Measurements from ENCODE around the gene HDAC4. TPM values are rescaled to one million over a fixed set of nuclear protein-coding genes. Genes with fewer than 3 reads are reported as not detected.

The HDAC4 gene
- total RNA-seq, 1 donor from 2014 or later, result 46.2 TPM

GRCh38 chr2:239277401-239278085 lies 123.3 kb downstream of the HDAC4 start:
- DNase-seq (ENCODE audit: low spot score, unreplicated experiment), result no peak
- H3K9me3 Mint-ChIP-seq (ENCODE audit: low read depth), result no peaks in the 10 kb centered on the region
- peak overlapping the region; percentile 58 for H3K27ac Mint-ChIP-seq
- peaks cover 6% of the 10 kb centered on the region for H3K4me1 Mint-ChIP-seq (ENCODE audit: low read depth)
- no peaks in the 10 kb centered on the region for H3K36me3 Mint-ChIP-seq (ENCODE audit: insufficient read depth)
- no peaks in the 10 kb centered on the region for H3K27me3 Mint-ChIP-seq
- TF ChIP-seq, protein P1, sequence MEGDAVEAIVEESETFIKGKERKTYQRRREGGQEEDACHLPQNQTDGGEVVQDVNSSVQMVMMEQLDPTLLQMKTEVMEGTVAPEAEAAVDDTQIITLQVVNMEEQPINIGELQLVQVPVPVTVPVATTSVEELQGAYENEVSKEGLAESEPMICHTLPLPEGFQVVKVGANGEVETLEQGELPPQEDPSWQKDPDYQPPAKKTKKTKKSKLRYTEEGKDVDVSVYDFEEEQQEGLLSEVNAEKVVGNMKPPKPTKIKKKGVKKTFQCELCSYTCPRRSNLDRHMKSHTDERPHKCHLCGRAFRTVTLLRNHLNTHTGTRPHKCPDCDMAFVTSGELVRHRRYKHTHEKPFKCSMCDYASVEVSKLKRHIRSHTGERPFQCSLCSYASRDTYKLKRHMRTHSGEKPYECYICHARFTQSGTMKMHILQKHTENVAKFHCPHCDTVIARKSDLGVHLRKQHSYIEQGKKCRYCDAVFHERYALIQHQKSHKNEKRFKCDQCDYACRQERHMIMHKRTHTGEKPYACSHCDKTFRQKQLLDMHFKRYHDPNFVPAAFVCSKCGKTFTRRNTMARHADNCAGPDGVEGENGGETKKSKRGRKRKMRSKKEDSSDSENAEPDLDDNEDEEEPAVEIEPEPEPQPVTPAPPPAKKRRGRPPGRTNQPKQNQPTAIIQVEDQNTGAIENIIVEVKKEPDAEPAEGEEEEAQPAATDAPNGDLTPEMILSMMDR (IDR thresholded peaks at IDR 0.05; ENCODE audit: unreplicated experiment), result no peak
- no peak overlapping the region for H3K4me3 Mint-ChIP-seq (ENCODE audit: low read depth)

DNA sequence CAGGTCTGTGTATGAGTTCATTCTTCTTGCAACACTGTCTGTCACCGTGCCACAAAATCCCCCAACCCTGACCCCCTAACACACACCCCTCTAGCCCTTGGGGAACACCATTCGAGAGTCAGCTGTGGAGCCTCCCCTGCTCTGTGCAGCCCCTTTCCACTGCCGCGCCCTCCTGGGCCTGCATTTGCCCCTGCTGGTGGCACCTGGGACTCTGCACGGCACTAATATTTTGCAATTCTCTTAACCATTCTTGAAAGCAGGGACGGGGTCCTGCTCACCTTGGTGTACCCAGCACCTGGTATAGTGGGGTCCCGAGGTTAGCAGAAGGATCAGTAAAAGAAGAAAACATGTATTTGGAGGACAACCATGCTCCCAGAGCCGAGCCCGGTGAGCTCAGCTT lies 124.0 kb downstream of the HDAC4 start:
- TF ChIP-seq, protein P1 (IDR thresholded peaks at IDR 0.05; ENCODE audit: unreplicated experiment), result peak; percentile 25
- H3K4me3 Mint-ChIP-seq (ENCODE audit: low read depth), result no peak overlapping the region
- H3K27me3 Mint-ChIP-seq, result no peaks in the 10 kb centered on the region
- H3K27ac Mint-ChIP-seq, result peak overlapping the region; percentile 61
- H3K36me3 Mint-ChIP-seq (ENCODE audit: insufficient read depth), result no peaks in the 10 kb centered on the region
- no peak for DNase-seq (ENCODE audit: low spot score, unreplicated experiment)
- no peaks in the 10 kb centered on the region for H3K9me3 Mint-ChIP-seq (ENCODE audit: low read depth)
- peaks cover 6% of the 10 kb centered on the region for H3K4me1 Mint-ChIP-seq (ENCODE audit: low read depth)

DNA sequence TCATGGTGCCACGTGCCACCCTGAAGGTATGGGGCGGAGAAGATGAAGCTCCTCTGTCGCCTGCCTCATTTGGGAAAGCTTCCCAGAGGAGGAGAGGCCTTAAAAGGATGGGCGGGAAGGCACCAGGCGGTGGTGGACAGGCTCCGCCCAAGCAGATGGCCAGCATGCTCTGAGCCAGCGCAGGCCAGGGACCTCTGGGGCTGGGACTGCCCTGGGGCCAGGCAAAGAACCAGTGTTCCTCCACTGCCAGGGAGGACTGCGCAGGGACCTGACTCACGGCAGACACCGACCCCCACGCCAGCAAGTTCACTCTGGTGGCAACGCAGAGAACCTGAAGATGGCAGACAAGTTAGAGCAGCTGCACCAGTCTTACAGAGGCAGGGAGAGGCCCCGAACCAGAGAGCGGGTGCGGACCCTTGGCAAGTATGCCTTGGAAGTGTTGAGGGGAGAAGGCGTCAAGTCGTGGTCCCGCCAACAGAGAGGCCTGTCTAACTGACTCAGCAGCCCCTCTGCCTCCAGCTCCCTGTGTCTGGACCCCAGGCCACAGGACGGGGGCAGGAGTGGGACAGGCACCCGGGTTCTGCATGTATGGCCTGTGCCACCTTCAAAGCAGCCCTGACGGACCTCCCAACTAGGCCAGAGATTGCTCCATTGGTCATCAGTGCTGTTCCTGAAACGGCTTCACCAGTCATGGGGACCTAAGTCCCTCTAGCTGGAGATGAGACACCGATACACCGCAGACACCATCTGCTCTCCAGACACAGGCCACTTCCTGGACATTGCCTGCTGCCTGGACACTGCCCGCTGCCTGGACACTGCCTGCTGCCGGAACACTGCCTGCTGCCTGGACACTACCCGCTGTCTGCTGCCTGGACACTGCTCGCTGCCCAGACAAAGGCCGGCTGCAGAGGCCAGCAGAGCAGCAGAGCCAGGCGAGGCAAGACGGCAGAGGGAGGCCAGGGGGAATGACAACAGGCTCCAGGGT lies 124.7 kb downstream of the HDAC4 start:
- Mint-ChIP-seq H3K9me3 (ENCODE audit: low read depth) (no peaks in the 10 kb centered on the region), H3K4me3 (ENCODE audit: low read depth) (no peak overlapping the region), H3K4me1 (ENCODE audit: low read depth) (peaks cover 6% of the 10 kb centered on the region), H3K27me3 (no peaks in the 10 kb centered on the region), H3K27ac (peak overlapping the region; percentile 27), H3K36me3 (ENCODE audit: insufficient read depth) (no peaks in the 10 kb centered on the region)
- DNase-seq (ENCODE audit: low spot score, unreplicated experiment), result no peak
- TF ChIP-seq, protein P1 (IDR thresholded peaks at IDR 0.05; ENCODE audit: unreplicated experiment), result no peak

- TF ChIP-seq, protein P1 (IDR thresholded peaks at IDR 0.05; ENCODE audit: unreplicated experiment), result no peak
- H3K27me3 Mint-ChIP-seq, result no peaks in the 10 kb centered on the region
- H3K9me3 Mint-ChIP-seq (ENCODE audit: low read depth), result no peaks in the 10 kb centered on the region
- no peak for DNase-seq (ENCODE audit: low spot score, unreplicated experiment)
- H3K4me1 Mint-ChIP-seq (ENCODE audit: low read depth), result peaks cover 6% of the 10 kb centered on the region
- H3K4me3 Mint-ChIP-seq (ENCODE audit: low read depth), result no peak overlapping the region
- H3K36me3 Mint-ChIP-seq (ENCODE audit: insufficient read depth), result no peaks in the 10 kb centered on the region
- H3K27ac Mint-ChIP-seq, result no peak overlapping the region
These were observed 125.7 kb downstream of the HDAC4 start for GRCh38 chr2:239275044-239275685.
